Thyroid gland (tissue), 4 donors: ENCODE results near the gene ENTR1. TPM values are rescaled to one million over a fixed set of nuclear protein-coding genes. Genes with fewer than 3 reads are reported as not detected.
A peak's percentile ranks its signal among the peaks of the same experiment; 100 is the strongest.

ENCODE experiments used
- DNase-seq, 2 donors: peaks; one replicate each; pipeline ENCODE4 v3.0.0-alpha.2; 2019
- H3K27ac ChIP-seq, 3 donors: fragments of 200-600 bp; sonication (generic); 1 replicate in 2 of 3; 2 replicates in 1 of 3; pipeline ENCODE4 v1.5.1; 2016 to 2019; ENCODE audit warnings: mild to moderate bottlenecking in 1 of 3, moderate library complexity in 1 of 3
- H3K27me3 ChIP-seq: fragments of 200-600 bp; sonication (generic); one replicate; pipeline ENCODE4 v1.5.1; 2019
- H3K36me3 ChIP-seq, 2 donors: fragments of 200-600 bp; sonication (generic); one replicate each; pipeline ENCODE4 v1.5.1; 2016 to 2019
- H3K4me1 ChIP-seq, 2 donors: fragments of 200-600 bp; sonication (generic); one replicate each; pipeline ENCODE4 v1.5.1; 2017 to 2019
- H3K4me3 ChIP-seq, 3 donors: fragments of 200-600 bp; sonication (generic); replicated peaks in 1 of 3; 1 replicate in 2 of 3; 2 replicates in 1 of 3; pipeline ENCODE4 v1.5.1; 2016; ENCODE audit warnings: mild to moderate bottlenecking in 1 of 3
- H3K9me3 ChIP-seq: fragments of 200-600 bp; sonication (generic); one replicate; pipeline ENCODE4 v1.5.1; 2017
- POLR2A ChIP-seq, 2 donors: fragments of 450-650 bp; IDR thresholded peaks; one replicate each; pipeline ENCODE4 v1.6.1; 2017; ENCODE audit warnings: antibody characterized with exemption in 2 of 2, mild to moderate bottlenecking in 2 of 2, moderate library complexity in 1 of 2
- WGBS, 2 donors: methylation state at CpG; one replicate each; pipeline ENCODE4 v1.1.5; 2017; 5-methylcytosine and 5-hydroxymethylcytosine counted together
- intact Hi-C: fragments of 100-400 bp; cut with DNase I; formaldehyde crosslinking; loops from one replicate; pipeline ENCODE4 v1.15.1; 2023
- total RNA-seq, 4 donors: library from RNA; depleted of rRNA; stranded (reverse); fragments of >200 nt; gene quantifications; one replicate each; pipeline ENCODE4 v1.2.3, GENCODE V29; 2016
- TF ChIP-seq, protein P1 (sequence below), 6 experiments: fragments of 200-600 bp in 3 of 6; fragments of 450-650 bp in 3 of 6; sonication (generic) in 3 of 6; IDR thresholded peaks; one replicate each; pipeline ENCODE4 v1.5.1; 2016 to 2019; ENCODE audit warnings: antibody characterized with exemption in 6 of 6, mild to moderate bottlenecking in 2 of 6, inconsistent platforms in 1 of 6, moderate library complexity in 1 of 6

Gene ENTR1
- total RNA-seq, 4 donors from 2014 or later, result 27.9 to 46.1 (median 33.9) TPM

- no peak for DNase-seq
- intact Hi-C loops, result no loop called here
- no peaks in the 10 kb centered on the region for H3K27me3 ChIP-seq
- no peaks in the 10 kb centered on the region for H3K36me3 ChIP-seq
- no peak overlapping the region for H3K4me3 ChIP-seq
- TF ChIP-seq, protein P1, sequence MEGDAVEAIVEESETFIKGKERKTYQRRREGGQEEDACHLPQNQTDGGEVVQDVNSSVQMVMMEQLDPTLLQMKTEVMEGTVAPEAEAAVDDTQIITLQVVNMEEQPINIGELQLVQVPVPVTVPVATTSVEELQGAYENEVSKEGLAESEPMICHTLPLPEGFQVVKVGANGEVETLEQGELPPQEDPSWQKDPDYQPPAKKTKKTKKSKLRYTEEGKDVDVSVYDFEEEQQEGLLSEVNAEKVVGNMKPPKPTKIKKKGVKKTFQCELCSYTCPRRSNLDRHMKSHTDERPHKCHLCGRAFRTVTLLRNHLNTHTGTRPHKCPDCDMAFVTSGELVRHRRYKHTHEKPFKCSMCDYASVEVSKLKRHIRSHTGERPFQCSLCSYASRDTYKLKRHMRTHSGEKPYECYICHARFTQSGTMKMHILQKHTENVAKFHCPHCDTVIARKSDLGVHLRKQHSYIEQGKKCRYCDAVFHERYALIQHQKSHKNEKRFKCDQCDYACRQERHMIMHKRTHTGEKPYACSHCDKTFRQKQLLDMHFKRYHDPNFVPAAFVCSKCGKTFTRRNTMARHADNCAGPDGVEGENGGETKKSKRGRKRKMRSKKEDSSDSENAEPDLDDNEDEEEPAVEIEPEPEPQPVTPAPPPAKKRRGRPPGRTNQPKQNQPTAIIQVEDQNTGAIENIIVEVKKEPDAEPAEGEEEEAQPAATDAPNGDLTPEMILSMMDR (IDR thresholded peaks at IDR 0.05), result no peak
- TF ChIP-seq POLR2A (IDR thresholded peaks at IDR 0.05), result no peak
- peaks cover 8 to 18% of the 10 kb centered on the region in 2 donors for H3K4me1 ChIP-seq
- 75 to 81% methylated on average over 13 to 23 of the region's 54 CpGs for WGBS, 2 donors
- no peaks in the 10 kb centered on the region for H3K9me3 ChIP-seq
- H3K27ac ChIP-seq, result no peak overlapping the region
These were observed 54.5 kb downstream of the ENTR1 start for GRCh38 chr9:136355616-136356557.

DNA sequence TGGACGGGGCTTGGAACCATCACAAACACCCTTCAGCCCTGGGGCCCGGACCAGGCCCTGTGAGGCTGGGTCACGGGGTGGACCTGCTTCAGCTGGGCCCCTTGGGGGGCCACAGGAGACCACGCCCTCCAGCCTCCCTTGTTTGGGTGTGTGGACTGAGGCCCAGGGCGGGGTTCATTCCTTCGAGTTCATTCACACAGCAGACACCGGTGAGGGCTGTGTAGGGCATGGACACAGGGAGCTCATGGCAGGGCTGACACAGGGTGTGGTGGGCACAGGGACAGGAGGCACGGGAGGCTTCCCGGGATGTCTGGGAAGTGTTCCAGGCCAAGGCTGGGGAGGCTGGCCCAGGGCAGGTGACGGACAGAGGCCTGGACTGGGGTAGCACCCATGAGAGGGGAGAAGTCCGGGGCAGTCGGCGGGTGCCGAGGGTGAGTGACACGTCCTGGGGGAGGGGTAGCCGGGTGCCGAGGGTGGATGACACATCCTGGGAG lies 55.8 kb downstream of the ENTR1 start:
- Histone ChIP-seq H3K4me1 (peaks cover 8 to 18% of the 10 kb centered on the region in 2 donors), H3K36me3 (no peaks in the 10 kb centered on the region), H3K27ac (no peak overlapping the region), H3K27me3 (no peaks in the 10 kb centered on the region), H3K4me3 (no peak overlapping the region), H3K9me3 (no peaks in the 10 kb centered on the region)
- intact Hi-C loops, result no loop called here
- no peak for TF ChIP-seq POLR2A (IDR thresholded peaks at IDR 0.05)
- TF ChIP-seq, protein P1 (IDR thresholded peaks at IDR 0.05), result no peak
- 66 to 84% methylated on average over 7 to 8 of the region's 17 CpGs for WGBS, 2 donors
- peak in 1 of 2 donors; percentile 30 for DNase-seq

DNA sequence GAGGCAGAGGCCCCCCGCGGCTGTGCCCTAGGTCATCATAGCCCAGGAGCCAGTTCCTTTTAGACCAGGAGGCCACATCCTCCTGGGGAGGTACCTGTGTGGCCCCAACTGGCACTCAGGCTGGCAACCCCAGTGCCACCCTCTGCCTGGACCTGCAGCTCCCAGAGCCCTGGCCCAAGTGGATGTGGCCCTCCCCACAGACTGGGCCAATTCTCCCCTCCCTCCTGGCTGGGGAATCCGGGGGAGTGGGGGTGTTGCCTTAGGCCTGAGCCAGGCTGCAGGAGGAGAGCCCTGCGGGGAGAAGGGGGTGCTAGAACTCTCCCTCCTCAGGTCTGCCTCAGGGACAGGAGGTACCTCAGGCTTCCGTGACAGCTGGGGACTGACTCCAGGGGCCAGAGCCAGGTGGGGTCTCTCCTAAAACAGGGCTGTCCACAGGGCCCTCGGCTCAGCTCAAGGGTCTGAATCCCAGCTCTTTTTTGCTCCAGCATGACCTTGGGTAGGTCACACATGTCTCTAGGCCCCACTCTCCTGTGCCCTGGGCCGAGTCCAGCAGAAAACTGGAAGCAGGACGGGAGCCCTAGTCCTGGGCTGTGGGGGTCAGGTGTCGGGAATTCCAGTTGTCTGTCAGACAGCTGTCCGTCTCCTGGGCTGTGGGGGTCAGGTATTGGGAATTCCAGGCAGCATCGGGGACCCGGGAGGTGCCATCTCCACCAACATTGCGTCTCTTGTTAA lies 56.5 kb downstream of the ENTR1 start:
- H3K36me3 ChIP-seq, result no peaks in the 10 kb centered on the region
- TF ChIP-seq, protein P1 (IDR thresholded peaks at IDR 0.05), result no peak
- H3K27me3 ChIP-seq, result no peaks in the 10 kb centered on the region
- WGBS, 2 donors, result 60 to 68% methylated on average over 4 to 5 of the region's 13 CpGs
- no peak overlapping the region for H3K4me3 ChIP-seq
- peaks cover 8 to 18% of the 10 kb centered on the region in 2 donors for H3K4me1 ChIP-seq
- peak overlapping the region in 1 of 3 donors; percentile 36 for H3K27ac ChIP-seq
- intact Hi-C loops, result no loop called here
- peak in 1 of 2 donors; percentile 36 for DNase-seq
- no peaks in the 10 kb centered on the region for H3K9me3 ChIP-seq

DNA sequence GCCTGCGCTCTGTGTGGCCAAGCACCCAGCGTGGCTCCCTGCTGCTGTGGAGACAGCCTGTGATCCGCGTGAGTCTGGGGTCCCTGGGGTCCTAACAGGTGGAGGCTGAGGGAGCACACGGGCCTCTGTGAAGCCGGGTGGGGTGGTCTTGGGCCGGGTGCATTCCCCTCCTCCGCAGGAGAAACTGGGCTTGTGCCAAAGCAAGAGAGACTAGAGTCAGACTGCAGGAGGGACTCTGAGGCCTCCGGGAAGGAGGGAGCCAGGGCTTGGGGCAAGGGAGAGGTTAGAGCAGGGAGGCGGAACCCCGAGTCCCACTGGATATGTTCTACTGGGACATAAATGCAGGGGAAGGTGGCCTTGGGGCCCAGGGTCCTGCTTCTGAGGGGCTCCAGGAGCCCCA lies 57.3 kb downstream of the ENTR1 start:
- 68 to 83% methylated on average over 9 of the region's 11 CpGs for WGBS, 2 donors
- Histone ChIP-seq H3K36me3 (no peaks in the 10 kb centered on the region), H3K4me3 (no peak overlapping the region), H3K27me3 (no peaks in the 10 kb centered on the region), H3K9me3 (no peaks in the 10 kb centered on the region), H3K4me1 (peaks cover 8 to 18% of the 10 kb centered on the region in 2 donors), H3K27ac (no peak overlapping the region)
- TF ChIP-seq POLR2A (IDR thresholded peaks at IDR 0.05), result no peak
- TF ChIP-seq, protein P1 (IDR thresholded peaks at IDR 0.05), result no peak
- DNase-seq, result no peak
- intact Hi-C loops, result no loop called here
